ENCODE data around the gene FKBP11.

The FKBP11 gene

GRCh38 chr12:48925304-48926011, at the start of gene FKBP11:
FKBP11 (minus strand) TSS chr12:48925492; CDS start chr12:48925428, 64 bp downstream.
- peak; percentile 33 to 58 (median 41) for DNase-seq (ENCODE audit: low read depth in 3 of 3, low spot score in 1 of 3)

- no peak for DNase-seq (ENCODE audit: low read depth in 3 of 3, low spot score in 1 of 3)
These were observed 48.8 kb upstream of the FKBP11 start for GRCh38 chr12:48973941-48974673.

- no peak for DNase-seq (ENCODE audit: low read depth in 3 of 3, low spot score in 1 of 3)
These were observed 48.2 kb upstream of the FKBP11 start for GRCh38 chr12:48973531-48973930.

- DNase-seq (ENCODE audit: low read depth in 3 of 3, low spot score in 1 of 3): no peak
These were observed 47.7 kb upstream of the FKBP11 start for GRCh38 chr12:48972952-48973483.

- DNase-seq (ENCODE audit: low read depth in 3 of 3, low spot score in 1 of 3): no peak
These were observed 47.1 kb upstream of the FKBP11 start for GRCh38 chr12:48972213-48972951.

GRCh38 chr12:48970702-48971334, 45.5 kb upstream of the FKBP11 start:
- no peak for DNase-seq (ENCODE audit: low read depth in 3 of 3, low spot score in 1 of 3)

- DNase-seq (ENCODE audit: low read depth in 3 of 3, low spot score in 1 of 3): no peak
These were observed 44.8 kb upstream of the FKBP11 start for GRCh38 chr12:48969833-48970701.

- DNase-seq (ENCODE audit: low read depth in 3 of 3, low spot score in 1 of 3): no peak
These were observed 44.0 kb upstream of the FKBP11 start for GRCh38 chr12:48969160-48969771.

GRCh38 chr12:48968467-48968866, 43.2 kb upstream of the FKBP11 start:
- no peak for DNase-seq (ENCODE audit: low read depth in 3 of 3, low spot score in 1 of 3)

GRCh38 chr12:48967991-48968390, 42.7 kb upstream of the FKBP11 start:
- DNase-seq (ENCODE audit: low read depth in 3 of 3, low spot score in 1 of 3): no peak

- no peak for DNase-seq (ENCODE audit: low read depth in 3 of 3, low spot score in 1 of 3)
These were observed 41.0 kb upstream of the FKBP11 start for GRCh38 chr12:48966177-48966895.

- no peak for DNase-seq (ENCODE audit: low read depth in 3 of 3, low spot score in 1 of 3)
These were observed 40.1 kb upstream of the FKBP11 start for GRCh38 chr12:48965298-48965838.

- DNase-seq (ENCODE audit: low read depth in 3 of 3, low spot score in 1 of 3): no peak
These were observed 36.5 kb upstream of the FKBP11 start for GRCh38 chr12:48961801-48962200.

GRCh38 chr12:48961331-48961730, 36.0 kb upstream of the FKBP11 start:
- DNase-seq (ENCODE audit: low read depth in 3 of 3, low spot score in 1 of 3): no peak

- no peak for DNase-seq (ENCODE audit: low read depth in 3 of 3, low spot score in 1 of 3)
These were observed 35.5 kb upstream of the FKBP11 start for GRCh38 chr12:48960834-48961233.

GRCh38 chr12:48958049-48958388, 32.7 kb upstream of the FKBP11 start:
- no peak for DNase-seq (ENCODE audit: low read depth in 3 of 3, low spot score in 1 of 3)

GRCh38 chr12:48957141-48958048, 32.1 kb upstream of the FKBP11 start, which contains the start of gene ARF3:
ARF3 (minus strand) TSS chr12:48957487; CDS start chr12:48941095, 16,392 bp downstream.
- DNase-seq (ENCODE audit: low read depth in 3 of 3, low spot score in 1 of 3): peak; percentile 82 to 85 (median 85)
